Retinal pigment epithelial cell (primary cell): ENCODE measurements around the gene DENND1C.
"Not testable (repeated sequence)": the region's sequence is repeated elsewhere in the genome, so short reads cannot be mapped to it uniquely, and the experiment has no call there.

Experiments
- DNase-seq: peaks from one replicate; pipeline ENCODE4 v3.0.0-alpha.2; 2010; ENCODE audit warnings: low read depth
- H3K4me3 ChIP-seq: 2 replicates; pipeline ENCODE4 v1.5.1; 2011; ENCODE audit warnings: mild to moderate bottlenecking, low read length, control low read depth, moderate library complexity
- TF ChIP-seq, protein P1 (sequence below): conservative IDR thresholded peaks from 2 replicates; pipeline ENCODE4 v1.5.1; 2011; ENCODE audit warnings: low read depth, low read length, control low read depth, inconsistent platforms

The DENND1C gene

DNA sequence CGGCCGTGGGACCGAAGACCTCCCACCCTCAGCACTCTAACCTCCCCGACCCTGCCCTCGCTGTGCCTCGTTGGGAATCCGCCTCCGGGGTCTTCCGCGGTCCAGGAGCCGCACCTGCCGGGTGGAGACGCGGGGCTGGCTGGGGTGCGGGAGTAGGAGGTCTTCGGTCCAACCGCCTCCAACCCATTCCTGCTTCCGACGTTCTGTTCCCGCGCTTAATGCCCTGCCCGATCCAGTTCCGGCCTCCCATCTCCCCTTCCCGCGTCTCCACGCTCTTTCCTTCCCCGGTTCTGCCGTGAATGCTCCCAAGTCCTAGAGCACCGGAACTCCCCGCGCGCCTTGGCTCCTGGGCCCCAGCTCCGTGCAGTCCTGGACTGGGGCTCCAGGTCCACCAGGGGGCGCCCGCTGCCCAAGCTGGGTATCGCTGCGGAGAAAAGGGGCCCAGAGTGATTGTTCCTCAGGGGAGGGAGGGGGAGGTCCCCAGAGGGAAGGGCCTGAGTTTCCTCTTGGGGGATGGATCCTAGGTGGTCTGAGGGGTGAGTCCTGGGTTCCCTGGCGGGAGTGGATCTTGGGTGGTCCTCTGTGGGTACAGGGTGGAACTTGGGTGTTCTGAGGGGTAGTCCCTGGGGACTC lies 35.2 kb upstream of the DENND1C start:
- peak overlapping the region; percentile 69 for H3K4me3 ChIP-seq
- DNase-seq: no peak
- TF ChIP-seq, protein P1, sequence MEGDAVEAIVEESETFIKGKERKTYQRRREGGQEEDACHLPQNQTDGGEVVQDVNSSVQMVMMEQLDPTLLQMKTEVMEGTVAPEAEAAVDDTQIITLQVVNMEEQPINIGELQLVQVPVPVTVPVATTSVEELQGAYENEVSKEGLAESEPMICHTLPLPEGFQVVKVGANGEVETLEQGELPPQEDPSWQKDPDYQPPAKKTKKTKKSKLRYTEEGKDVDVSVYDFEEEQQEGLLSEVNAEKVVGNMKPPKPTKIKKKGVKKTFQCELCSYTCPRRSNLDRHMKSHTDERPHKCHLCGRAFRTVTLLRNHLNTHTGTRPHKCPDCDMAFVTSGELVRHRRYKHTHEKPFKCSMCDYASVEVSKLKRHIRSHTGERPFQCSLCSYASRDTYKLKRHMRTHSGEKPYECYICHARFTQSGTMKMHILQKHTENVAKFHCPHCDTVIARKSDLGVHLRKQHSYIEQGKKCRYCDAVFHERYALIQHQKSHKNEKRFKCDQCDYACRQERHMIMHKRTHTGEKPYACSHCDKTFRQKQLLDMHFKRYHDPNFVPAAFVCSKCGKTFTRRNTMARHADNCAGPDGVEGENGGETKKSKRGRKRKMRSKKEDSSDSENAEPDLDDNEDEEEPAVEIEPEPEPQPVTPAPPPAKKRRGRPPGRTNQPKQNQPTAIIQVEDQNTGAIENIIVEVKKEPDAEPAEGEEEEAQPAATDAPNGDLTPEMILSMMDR: peak; percentile 92

DNA sequence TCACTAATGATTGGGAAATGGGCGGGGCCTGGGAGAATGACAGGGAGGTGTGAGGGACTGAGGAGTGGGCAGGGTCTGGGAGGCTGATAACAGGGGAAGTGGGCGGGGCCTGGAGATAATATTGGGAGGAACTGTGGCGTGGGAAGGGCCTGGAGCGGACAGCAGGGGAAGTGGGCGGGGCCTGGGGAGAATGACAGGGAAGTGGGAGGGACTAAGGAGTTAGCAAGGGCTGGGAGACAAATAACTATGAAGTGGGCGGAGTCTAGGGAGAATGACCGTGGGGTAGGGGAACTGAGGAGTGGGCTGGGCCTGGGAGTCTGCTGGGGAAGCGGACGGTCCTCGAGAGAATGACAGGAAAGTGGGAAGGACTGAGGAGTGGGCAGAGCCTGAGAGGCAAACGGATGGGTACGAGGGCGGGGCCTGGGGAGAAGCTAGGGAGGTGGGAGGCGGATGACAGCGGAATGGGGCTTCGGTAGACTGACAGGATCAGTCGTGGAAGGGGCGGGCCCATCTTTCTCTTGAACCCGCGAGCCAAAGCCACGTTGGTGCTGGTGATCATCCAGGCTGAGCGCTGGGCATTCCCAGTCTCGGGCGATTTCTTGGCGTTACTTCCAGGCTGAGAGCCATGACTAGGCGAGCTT lies 34.6 kb upstream of the DENND1C start:
- TF ChIP-seq, protein P1: no peak
- peak overlapping the region; percentile 69 for H3K4me3 ChIP-seq
- peak; percentile 77 for DNase-seq

DNA sequence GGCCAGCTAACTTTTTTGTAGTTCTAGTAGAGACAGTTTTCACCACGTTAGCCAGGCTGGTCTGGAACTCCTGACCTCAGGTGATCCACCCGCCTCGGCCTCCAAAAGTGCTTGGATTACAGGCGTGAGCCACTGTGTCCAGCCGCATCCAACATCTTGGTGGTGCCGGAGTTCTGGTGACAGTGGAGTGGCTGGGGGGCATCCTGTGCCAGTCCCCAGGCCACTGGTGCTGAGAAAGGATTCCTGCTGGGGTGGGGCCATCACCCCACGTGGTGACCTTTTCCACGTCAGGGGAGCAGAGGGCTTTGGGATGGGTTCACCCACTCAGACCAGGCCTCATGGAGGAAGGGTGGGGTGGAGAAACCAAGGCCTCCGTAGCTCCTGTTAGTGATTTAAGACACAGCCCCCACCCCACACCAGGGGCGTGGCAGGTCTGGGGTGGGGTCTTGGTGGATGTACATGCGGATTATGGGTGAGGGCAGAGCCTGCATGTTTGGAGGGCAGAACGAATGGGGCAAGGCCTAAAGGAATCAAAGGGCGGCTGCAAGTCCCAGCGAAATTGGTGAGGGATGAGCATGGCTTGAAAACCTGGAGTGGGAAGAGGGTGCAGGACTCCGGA lies 33.4 kb upstream of the DENND1C start:
- no peak overlapping the region for H3K4me3 ChIP-seq
- no peak for DNase-seq
- TF ChIP-seq, protein P1: no peak

DNA sequence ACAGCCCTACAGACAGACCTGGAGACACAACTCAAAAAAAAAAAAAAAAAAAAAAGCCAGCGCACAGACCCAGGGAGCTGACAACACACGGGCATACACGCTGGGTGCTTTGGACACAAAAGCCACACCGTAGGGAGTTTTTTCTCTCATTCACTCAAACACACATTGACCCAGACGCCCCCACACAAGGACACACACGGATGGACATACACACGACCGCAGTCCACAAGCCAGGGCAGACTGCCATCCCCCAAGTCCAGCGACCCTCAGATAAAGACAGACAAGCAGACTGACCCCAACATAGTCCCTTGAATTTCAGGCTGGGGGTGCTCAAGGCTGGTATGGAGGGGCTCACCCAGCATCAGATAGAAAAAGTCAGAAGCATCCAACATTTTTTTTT lies 32.5 kb upstream of the DENND1C start:
- no peak for DNase-seq
- TF ChIP-seq, protein P1: no peak
- H3K4me3 ChIP-seq: no peak overlapping the region

DNA sequence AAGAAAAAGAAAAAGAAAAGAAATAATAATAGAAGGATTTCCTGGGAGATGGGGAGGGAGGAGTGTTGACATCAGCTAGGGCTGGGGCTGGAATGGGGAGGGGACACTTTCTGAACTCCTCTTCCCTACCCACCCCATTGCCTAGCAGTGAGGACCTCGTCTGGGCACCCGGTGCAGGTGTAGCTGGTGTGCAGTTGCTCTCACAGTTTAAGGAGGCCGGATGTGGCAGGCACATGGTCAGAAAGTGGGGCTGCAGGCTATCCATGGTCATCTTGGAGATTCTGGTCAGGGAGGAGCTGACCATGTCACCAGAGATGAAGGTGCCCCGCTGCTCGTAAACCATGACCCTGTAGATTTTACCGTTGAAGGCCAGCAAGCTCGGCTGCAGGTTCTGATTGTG lies 29.0 kb upstream of the DENND1C start:
- TF ChIP-seq, protein P1: no peak
- no peak for DNase-seq
- no peak overlapping the region for H3K4me3 ChIP-seq

DNA sequence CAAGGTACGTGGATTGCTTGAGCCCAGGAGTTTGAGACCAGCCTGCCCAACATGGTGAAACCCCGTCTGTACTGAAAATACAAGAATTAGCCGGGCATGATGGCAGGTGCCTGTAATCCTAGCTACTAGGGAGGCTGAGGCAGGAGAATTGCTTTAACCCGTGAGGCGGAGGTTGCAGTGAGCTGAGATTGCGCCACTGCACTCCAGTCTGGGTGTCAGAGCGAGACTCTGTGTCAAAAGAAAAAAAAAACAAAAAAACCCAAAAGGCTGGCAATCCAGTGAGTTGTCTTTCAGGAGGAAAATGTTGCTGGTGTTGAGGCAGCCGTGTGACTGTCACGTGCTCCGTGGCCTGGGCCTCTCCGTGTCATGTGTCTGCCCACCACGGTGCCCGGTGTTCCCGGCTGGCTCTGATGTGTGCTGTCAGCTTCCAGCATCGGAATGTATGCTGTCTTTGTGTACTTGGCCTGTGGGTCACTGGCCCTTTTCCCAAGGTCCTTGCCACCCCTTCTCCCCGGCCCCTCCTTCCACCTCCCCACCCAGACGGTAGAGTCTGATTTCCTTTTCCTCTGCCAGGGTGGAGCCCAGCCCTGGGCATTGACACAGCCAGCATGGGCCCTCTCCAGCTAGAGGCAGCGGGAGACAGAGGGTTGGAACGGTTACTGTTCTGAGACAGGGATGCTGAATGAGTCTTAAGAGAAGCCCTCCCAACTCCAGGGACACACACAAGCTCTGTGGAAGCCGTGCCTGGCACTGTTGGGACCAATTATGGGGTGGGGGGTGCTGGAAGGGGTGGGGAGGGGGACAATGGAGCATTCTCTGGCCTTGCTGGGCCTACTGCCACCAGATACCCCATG lies 27.8 kb upstream of the DENND1C start:
- TF ChIP-seq, protein P1: no peak
- peak; percentile 83 for DNase-seq
- H3K4me3 ChIP-seq: no peak overlapping the region

DNA sequence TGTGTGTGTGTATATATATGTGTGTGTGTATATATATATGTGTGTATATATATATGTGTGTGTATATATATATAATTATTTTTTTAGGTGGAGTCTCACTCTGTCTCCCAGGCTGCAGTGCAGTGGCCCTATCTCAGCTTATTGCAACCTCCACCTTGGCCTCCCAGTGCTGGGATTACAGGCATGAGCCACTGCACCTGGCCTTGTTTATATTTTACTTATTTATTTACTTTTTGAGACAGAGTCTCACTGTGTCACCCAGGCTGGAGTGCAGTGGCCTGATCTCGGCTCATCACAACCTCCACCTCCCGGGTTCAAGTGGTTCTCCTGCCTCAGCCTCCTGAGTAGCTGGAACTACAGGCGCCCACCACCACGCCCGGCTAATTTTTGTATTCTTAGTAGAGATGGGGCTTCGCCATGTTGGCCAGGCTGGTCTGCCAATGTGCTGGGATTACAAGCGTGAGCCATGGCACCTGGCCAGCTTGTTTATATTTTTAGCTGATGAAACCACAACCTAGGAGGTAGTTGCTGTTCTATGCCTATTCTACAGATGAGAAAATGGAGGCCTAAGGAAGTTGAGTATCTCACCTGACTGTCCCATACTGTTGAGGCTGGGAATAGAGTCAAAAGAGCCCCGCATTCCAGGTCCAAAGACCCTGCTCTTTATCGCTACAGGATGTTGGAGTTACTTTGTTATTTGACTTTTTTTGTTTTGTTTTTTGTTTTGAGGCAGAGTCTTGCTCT lies 26.6 kb upstream of the DENND1C start:
- H3K4me3 ChIP-seq, DNase-seq: not testable (repeated sequence)
